ENCODE data around the gene GAST. TPM values are rescaled to one million over a fixed set of nuclear protein-coding genes. Genes with fewer than 3 reads are reported as not detected.
"Not testable (repeated sequence)": the region's sequence is repeated elsewhere in the genome, so short reads cannot be mapped to it uniquely, and the experiment has no call there.

GAST gene
- total and polyA plus RNA-seq, 8 donors, result not detected

DNA sequence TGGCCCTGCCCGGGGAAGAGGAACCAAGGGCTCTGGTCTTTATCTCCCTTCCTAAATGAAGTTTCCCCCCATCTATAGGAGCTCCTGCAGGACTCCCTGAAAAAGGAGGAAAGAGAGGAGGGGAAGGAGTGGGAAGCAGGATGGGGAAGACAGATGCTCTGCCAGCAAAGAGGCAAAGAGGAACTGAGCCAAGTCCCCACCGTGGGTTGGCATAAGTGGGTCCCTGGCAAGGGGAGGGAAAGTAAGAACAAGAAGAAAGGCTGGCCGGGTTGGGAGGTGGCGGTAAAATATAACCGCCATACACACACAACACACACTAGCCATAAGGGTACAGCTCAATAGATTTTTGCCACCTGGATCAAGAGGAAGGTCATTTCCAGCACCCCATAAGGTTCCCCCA is 29.5 kb upstream of the GAST start:
- H3K27ac ChIP-seq, result no peak overlapping the region
- no peak overlapping the region for H3K4me3 ChIP-seq
- H3K36me3 ChIP-seq, result no peaks in the 10 kb centered on the region
- FAIRE-seq (no peak), DNase-seq (no peak), ATAC-seq (no peak)
- 86 to 89% methylated on average over 5 of the region's 5 CpGs for WGBS, 2 donors
- H3K27me3 ChIP-seq, result no peaks in the 10 kb centered on the region
- peaks cover 2 to 5% (median 2%) of the 10 kb centered on the region in 3 donors for H3K4me1 ChIP-seq
- intact Hi-C loops (cut with DNase I), result no loop called here
- TF ChIP-seq, protein P1, sequence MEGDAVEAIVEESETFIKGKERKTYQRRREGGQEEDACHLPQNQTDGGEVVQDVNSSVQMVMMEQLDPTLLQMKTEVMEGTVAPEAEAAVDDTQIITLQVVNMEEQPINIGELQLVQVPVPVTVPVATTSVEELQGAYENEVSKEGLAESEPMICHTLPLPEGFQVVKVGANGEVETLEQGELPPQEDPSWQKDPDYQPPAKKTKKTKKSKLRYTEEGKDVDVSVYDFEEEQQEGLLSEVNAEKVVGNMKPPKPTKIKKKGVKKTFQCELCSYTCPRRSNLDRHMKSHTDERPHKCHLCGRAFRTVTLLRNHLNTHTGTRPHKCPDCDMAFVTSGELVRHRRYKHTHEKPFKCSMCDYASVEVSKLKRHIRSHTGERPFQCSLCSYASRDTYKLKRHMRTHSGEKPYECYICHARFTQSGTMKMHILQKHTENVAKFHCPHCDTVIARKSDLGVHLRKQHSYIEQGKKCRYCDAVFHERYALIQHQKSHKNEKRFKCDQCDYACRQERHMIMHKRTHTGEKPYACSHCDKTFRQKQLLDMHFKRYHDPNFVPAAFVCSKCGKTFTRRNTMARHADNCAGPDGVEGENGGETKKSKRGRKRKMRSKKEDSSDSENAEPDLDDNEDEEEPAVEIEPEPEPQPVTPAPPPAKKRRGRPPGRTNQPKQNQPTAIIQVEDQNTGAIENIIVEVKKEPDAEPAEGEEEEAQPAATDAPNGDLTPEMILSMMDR (IDR thresholded peaks at IDR 0.05), result no peak
- no peaks in the 10 kb centered on the region for H3K9me3 ChIP-seq

DNA sequence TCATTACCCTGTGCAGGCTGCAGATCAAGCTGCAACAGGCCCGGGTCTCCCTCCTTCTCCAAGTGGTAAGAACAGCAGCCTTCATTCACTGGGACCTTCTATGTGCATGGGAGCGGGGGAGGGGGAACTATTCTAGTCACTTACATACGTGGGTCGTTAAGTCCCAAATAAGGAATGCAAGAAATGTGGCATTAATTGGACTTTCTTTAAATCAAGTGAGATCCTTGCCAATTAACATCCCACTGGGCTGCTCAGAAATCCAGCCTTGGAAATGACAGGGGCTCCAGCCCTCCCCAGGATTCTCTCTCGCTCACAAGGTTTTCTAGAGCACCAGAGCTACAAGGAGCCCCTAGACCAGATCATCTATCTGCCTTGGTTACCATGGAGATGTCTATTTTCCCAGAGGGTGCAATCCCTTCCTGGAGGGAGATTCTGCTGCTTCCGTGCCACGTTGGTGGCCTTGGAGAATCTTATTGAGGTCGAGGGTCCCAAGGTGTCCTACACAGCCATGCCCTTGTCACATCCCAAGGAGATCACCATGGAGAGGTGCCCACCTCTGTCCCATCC is 28.6 kb upstream of the GAST start:
- H3K9me3 ChIP-seq, result no peaks in the 10 kb centered on the region
- DNase-seq, result no peak
- ATAC-seq, result no peak
- H3K4me3 ChIP-seq, result no peak overlapping the region
- H3K27ac ChIP-seq, result no peak overlapping the region
- no peak for FAIRE-seq
- H3K36me3 ChIP-seq, result no peaks in the 10 kb centered on the region
- intact Hi-C loops (cut with DNase I), result no loop called here
- TF ChIP-seq, protein P1 (IDR thresholded peaks at IDR 0.05), result no peak
- peaks cover 6 to 9% (median 8%) of the 10 kb centered on the region in 3 donors for H3K4me1 ChIP-seq
- no peaks in the 10 kb centered on the region for H3K27me3 ChIP-seq
- 68 to 69% methylated on average over 8 of the region's 8 CpGs for WGBS, 2 donors

DNA sequence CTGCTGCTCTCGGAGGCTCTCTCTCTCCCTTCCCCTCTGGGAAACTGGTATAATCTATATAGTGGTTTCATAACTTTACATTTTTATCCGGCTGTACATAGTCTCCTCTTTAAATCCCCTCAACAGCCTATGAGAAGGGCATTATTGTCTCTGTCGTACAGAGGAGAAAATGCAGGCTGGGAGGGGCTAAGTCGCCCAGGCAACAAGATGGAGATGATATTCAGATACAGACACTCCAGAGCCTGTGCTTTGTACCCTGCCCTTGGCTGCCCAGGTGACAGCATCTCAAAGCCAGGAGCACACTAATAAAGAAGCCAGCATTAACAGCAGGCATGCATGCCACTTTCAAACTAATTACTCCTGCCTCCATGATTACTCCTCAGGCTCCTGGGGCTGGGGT is 28.1 kb upstream of the GAST start:
- FAIRE-seq (no peak), DNase-seq (no peak), ATAC-seq (no peak)
- whole genome bisulfite sequencing, 2 donors, result 55 to 62% methylated on average over 4 of the region's 4 CpGs
- intact Hi-C loops (cut with DNase I), result no loop called here
- TF ChIP-seq, protein P1 (IDR thresholded peaks at IDR 0.05), result no peak
- Histone ChIP-seq H3K9me3 (no peaks in the 10 kb centered on the region), H3K27me3 (no peaks in the 10 kb centered on the region), H3K4me3 (no peak overlapping the region), H3K27ac (no peak overlapping the region), H3K4me1 (peaks cover 6 to 9% (median 8%) of the 10 kb centered on the region in 3 donors), H3K36me3 (no peaks in the 10 kb centered on the region)

DNA sequence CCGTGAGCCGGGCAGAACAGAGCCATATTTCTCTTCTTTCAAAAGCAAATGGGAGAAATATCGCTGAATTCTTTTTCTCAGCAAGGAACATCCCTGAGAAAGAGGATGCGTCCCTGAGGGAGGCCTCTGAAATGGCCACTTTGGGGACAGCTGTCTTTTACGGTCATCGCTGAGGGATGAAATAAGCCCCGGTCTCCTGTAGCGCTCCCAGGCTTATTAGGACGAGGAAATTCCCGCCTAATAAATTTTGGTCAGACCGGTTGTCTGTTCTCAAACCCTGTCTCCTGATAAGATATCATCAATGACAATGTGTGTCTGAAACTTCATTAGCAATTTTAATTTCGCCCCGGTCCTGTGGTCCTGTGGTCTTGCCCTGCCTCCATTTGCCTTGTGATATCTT is 26.4 kb upstream of the GAST start:
- peaks cover 8 to 14% (median 14%) of the 10 kb centered on the region in 3 donors for H3K36me3 ChIP-seq
- FAIRE-seq; H3K4me3 ChIP-seq; H3K9me3 ChIP-seq; ATAC-seq; H3K27me3 ChIP-seq; DNase-seq; intact Hi-C loops (cut with DNase I); H3K27ac ChIP-seq: not testable (repeated sequence)
- 94% methylated on average over 13 of the region's 13 CpGs for WGBS, 2 donors
- peaks cover 15 to 18% (median 16%) of the 10 kb centered on the region in 3 donors for H3K4me1 ChIP-seq

DNA sequence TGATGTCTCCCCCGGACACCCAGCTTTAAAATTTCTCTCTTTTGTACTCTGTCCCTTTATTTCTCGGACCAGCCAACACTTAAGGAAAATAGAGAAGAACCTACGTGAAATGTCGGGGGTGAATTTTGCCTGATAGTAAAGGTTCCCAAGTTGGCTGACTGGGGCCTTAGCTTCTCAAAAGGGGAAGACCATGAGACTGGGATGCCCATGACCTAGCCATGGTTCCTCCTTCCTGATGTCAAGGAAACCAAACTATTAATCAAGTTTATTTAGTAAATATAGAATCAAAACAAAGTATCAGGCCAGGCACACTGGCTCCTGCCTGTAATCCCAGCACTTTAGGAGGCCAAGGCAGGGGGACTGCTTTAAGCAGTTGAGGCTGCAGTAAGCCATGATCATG is 25.9 kb upstream of the GAST start:
- intact Hi-C loops (cut with DNase I), result no loop called here
- no peak overlapping the region for H3K27ac ChIP-seq
- TF ChIP-seq, protein P1 (IDR thresholded peaks at IDR 0.05), result no peak
- no peak overlapping the region for H3K4me3 ChIP-seq
- peaks cover 20 to 23% (median 21%) of the 10 kb centered on the region in 3 donors for H3K4me1 ChIP-seq
- 90 to 93% methylated on average over 4 of the region's 4 CpGs for WGBS, 2 donors
- H3K9me3 ChIP-seq, result no peaks in the 10 kb centered on the region
- DNase-seq, result no peak
- H3K27me3 ChIP-seq, result no peaks in the 10 kb centered on the region
- peaks cover 14 to 20% (median 19%) of the 10 kb centered on the region in 3 donors for H3K36me3 ChIP-seq
- no peak for FAIRE-seq
- ATAC-seq, result no peak

All from pancreas (tissue), 10 donors.